ENCODE data around the gene CNRIP1.

Gene CNRIP1, protein sequence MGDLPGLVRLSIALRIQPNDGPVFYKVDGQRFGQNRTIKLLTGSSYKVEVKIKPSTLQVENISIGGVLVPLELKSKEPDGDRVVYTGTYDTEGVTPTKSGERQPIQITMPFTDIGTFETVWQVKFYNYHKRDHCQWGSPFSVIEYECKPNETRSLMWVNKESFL

DNA sequence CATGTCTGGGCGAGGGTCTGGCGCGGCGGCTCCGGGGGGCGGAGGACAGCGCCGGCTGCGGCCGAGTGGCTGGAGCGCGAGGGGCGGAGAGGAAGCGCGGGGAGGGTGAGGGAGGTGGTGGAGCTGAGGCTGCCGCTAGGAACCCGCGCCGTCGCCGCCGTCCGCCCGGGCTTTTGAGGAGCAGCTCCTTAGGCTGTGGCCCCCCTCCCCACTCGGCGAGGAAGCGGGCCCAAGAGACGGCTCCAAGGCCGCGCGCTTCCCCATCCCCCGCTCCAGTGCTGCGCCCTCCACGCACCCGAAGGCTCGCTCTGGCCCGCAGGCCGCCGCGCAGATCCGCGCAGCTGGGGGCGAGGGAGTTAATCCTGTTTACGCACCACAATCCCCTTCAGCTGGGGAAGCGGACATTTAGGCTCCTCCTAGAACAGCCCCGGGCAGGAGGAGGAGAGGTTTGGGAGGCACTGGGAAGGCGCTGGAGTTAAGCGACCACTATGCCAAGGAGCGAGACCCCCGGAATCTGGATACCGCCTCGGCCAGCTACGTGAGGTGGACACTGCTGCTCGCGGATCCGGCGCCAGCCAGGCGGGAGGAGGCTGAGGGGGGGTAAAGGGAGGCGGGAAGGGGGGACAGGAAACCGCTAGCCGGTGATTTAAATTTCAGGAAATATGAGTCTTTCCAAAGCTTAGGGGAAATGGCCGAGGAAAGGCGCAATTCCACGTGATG is at the start of gene CNRIP1:
TSS of gene CNRIP1 (minus strand) at position 552 of the 720 bp plus-strand sequence. CDS start at position 3, 549 bp downstream.
- DNase-seq (ENCODE audit: low spot score): peak; percentile 42
- TF ChIP-seq, protein P1, sequence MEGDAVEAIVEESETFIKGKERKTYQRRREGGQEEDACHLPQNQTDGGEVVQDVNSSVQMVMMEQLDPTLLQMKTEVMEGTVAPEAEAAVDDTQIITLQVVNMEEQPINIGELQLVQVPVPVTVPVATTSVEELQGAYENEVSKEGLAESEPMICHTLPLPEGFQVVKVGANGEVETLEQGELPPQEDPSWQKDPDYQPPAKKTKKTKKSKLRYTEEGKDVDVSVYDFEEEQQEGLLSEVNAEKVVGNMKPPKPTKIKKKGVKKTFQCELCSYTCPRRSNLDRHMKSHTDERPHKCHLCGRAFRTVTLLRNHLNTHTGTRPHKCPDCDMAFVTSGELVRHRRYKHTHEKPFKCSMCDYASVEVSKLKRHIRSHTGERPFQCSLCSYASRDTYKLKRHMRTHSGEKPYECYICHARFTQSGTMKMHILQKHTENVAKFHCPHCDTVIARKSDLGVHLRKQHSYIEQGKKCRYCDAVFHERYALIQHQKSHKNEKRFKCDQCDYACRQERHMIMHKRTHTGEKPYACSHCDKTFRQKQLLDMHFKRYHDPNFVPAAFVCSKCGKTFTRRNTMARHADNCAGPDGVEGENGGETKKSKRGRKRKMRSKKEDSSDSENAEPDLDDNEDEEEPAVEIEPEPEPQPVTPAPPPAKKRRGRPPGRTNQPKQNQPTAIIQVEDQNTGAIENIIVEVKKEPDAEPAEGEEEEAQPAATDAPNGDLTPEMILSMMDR (IDR thresholded peaks at IDR 0.05; ENCODE audit: extremely low read depth, insufficient read depth, missing control alignments): no peak
- in situ Hi-C loops (cut with MboI; ENCODE audit: low pct_unique_long_range_greater_than_20kb, low sequenced_read_pairs, unreplicated experiment): no loop called here

DNA sequence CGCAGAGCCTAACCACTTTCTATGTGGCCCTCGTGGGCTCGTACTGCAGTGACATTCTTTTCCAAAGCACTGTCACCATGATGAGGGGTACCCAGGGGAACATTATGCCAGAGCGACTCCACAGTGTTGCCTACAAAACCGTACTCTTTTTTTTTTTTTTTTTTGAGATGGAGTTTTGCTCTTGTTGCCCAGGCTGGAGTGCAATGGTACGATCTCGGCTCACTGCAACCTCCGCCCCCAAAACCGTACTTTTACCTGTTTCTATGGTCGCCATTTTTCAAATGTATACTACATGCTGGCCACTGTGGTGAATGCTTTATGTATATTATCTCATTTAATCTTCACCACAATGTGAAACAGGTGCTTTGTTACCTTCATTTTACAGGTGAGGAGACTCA is 49.6 kb upstream of the CNRIP1 start:
- in situ Hi-C loops (cut with MboI; ENCODE audit: low pct_unique_long_range_greater_than_20kb, low sequenced_read_pairs, unreplicated experiment): loop anchor here (5.0 kb wide), 1 partner anchor 73 kb away; no protein-coding TSS in a partner anchor
- DNase-seq (ENCODE audit: low spot score): no peak

DNA sequence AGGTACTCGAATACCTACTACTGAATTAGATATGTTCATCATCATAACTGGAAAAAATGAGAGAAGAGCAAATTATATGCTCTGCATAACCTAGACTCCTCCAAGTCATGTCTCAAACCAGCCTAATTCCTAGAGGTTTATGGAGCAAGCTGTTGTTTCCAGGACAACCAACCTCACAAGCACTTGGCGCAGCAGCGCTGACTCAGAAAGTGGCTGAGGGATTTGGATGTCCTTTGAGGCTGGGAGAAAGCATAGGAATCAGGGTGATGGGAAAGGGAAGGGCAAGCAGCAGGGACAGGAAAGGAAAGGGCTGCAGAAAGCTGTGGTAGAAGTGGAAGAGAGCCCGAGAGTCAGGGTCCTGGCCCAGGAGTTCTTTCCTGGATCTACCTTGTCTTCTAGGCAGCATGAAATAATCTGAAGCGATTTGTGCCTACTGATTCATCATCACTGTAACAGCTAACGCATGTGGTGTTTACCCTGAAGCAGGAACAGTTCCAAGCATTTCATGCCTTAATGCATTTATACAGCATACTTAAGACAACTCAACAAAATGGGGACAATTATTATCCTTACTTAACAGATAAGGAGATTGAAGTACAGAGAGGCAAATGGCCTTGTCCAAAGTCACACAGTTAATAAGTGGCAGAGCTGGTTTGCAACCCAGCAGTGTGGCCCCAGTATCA is 49.0 kb upstream of the CNRIP1 start:
- TF ChIP-seq, protein P1 (IDR thresholded peaks at IDR 0.05; ENCODE audit: extremely low read depth, insufficient read depth, missing control alignments): no peak
- no peak for DNase-seq (ENCODE audit: low spot score)
- in situ Hi-C loops (cut with MboI; ENCODE audit: low pct_unique_long_range_greater_than_20kb, low sequenced_read_pairs, unreplicated experiment): loop anchor here (5.0 kb wide), 1 partner anchor 74 kb away; no protein-coding TSS in a partner anchor

More for the DNA sequence above, 49.6 kb upstream of the CNRIP1 start:
- TF ChIP-seq, protein P1 (IDR thresholded peaks at IDR 0.05; ENCODE audit: extremely low read depth, insufficient read depth, missing control alignments): no peak

DNA sequence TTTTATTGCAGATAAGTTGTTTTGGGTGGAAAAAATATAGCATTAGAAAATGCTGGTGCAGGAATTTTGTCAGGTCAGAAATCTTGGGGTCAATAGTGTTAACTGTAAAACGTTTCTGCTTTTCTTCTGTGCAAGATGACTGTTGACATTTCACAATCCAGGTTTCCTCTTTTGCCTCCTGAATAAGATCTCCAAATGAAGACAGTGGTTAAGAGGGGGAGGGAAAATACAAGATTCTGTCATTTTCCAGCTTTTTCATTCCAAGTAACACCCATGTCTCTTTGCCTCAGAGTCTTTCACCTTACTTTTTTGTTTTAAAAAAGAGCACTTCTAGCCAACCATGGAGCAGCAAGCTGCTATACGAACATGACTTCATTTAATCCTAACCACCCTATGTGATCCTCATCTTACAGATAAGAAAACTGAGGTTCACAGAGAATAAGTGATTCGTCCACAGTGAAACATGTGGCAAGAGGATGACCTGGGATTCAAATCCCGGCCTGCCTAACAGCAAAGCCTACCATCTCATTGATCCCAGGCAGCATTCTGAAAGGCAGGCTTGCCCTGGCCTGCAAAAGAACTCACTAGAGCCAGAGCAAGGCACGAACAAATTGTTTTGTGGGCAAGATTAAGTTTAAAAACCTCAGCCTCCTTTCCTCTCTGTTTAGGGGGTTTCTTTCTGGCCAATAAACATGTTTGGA is 48.4 kb upstream of the CNRIP1 start:
- no peak for DNase-seq (ENCODE audit: low spot score)
- TF ChIP-seq, protein P1 (IDR thresholded peaks at IDR 0.05; ENCODE audit: extremely low read depth, insufficient read depth, missing control alignments): no peak
- in situ Hi-C loops (cut with MboI; ENCODE audit: low pct_unique_long_range_greater_than_20kb, low sequenced_read_pairs, unreplicated experiment): loop anchor here (5.0 kb wide), 1 partner anchor 74 kb away; no protein-coding TSS in a partner anchor

DNA sequence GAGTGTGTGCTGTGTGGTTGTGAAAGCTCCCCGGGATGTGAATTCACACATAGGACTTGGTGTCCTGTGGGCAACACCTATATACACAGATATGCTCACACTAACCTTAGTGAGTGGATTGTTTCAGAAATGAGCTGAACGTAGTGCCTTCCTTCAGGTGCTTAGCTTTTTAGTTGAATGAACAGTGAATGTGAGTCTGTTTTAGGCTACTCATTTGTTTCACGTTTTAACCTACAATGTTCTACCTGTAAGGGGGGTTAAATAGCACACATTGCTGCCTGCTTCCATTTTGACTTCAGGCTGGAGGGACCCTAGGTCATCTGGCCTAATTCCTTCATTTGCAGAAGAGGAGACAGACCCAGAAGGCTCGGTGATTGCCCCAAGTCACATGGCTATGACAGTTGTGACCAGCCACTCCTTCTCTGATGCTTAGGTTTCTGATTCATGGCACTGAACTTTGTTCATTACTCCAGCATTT is 46.4 kb upstream of the CNRIP1 start:
- DNase-seq (ENCODE audit: low spot score): no peak

More for the DNA sequence above, 46.4 kb upstream of the CNRIP1 start:
- in situ Hi-C loops (cut with MboI; ENCODE audit: low pct_unique_long_range_greater_than_20kb, low sequenced_read_pairs, unreplicated experiment): loop anchor here (5.0 kb wide), 1 partner anchor 76 kb away; no protein-coding TSS in a partner anchor
- TF ChIP-seq, protein P1 (IDR thresholded peaks at IDR 0.05; ENCODE audit: extremely low read depth, insufficient read depth, missing control alignments): no peak
